ENCODE results near the gene LOXHD1.

Gene LOXHD1

GRCh38 chr18:46639386-46639785 is 17.6 kb downstream of the LOXHD1 start:
- H2AFZ ChIP-seq (ENCODE audit: insufficient read depth, low read length, poor library complexity), result no peak overlapping the region
- H3K27ac ChIP-seq (ENCODE audit: low read depth, low read length), result no peak overlapping the region
- no peak overlapping the region for H2BK5ac ChIP-seq (ENCODE audit: low read depth, low read length, poor library complexity)
- H3K4me2 ChIP-seq (ENCODE audit: low read length), result no peak overlapping the region
- H4K8ac ChIP-seq (ENCODE audit: low read depth, low read length), result no peak overlapping the region
- H3K23ac ChIP-seq (ENCODE audit: low read length), result peak overlapping the region; percentile 20
- H3K27me3 ChIP-seq (ENCODE audit: insufficient read depth, low read length), result no peaks in the 10 kb centered on the region
- no peak overlapping the region for H2AK5ac ChIP-seq (ENCODE audit: low read length)
- no peak overlapping the region for H2BK12ac ChIP-seq (ENCODE audit: low read length)
- H3K9me3 ChIP-seq (ENCODE audit: insufficient read depth, low read depth, low read length), result peaks cover 2% of the 10 kb centered on the region
- DNase-seq, result no peak
- H4K91ac ChIP-seq (ENCODE audit: low read depth, low read length), result no peak overlapping the region
- no peak overlapping the region for H3K4me3 ChIP-seq (ENCODE audit: low read depth, low read length)
- no peak overlapping the region for H3K4ac ChIP-seq (ENCODE audit: low read depth, low read length)
- H3K4me1 ChIP-seq (ENCODE audit: control insufficient read depth in 1 of 2, insufficient read depth in 2 of 2, low read length in 2 of 2), result no peaks in the 10 kb centered on the region
- WGBS (ENCODE audit: extremely low coverage, insufficient coverage, insufficient read length), result no CpG with 5 or more reads among the region's 6 CpGs
- no peaks in the 10 kb centered on the region for H3K79me1 ChIP-seq (ENCODE audit: low read length)
- no peak overlapping the region for H2BK120ac ChIP-seq (ENCODE audit: insufficient read depth, low read length, poor library complexity)
- no peak overlapping the region for H4K12ac ChIP-seq (ENCODE audit: low read depth, low read length)
- no peaks in the 10 kb centered on the region for H3K36me3 ChIP-seq (ENCODE audit: control insufficient read depth in 1 of 2, insufficient read depth in 2 of 2, low read length in 2 of 2)
- no peaks in the 10 kb centered on the region for H3K79me2 ChIP-seq (ENCODE audit: control insufficient read depth, insufficient read depth, low read length, poor library complexity)
- no peak overlapping the region for H3K18ac ChIP-seq (ENCODE audit: low read length)
- no peak overlapping the region for H3K14ac ChIP-seq (ENCODE audit: low read length)
- no peak overlapping the region for H3K9ac ChIP-seq (ENCODE audit: low read length)

- Histone ChIP-seq H3K18ac (ENCODE audit: low read length) (no peak overlapping the region), H3K4ac (ENCODE audit: low read depth, low read length) (no peak overlapping the region), H3K4me3 (ENCODE audit: low read depth, low read length) (no peak overlapping the region), H2AFZ (ENCODE audit: insufficient read depth, low read length, poor library complexity) (no peak overlapping the region), H3K23ac (ENCODE audit: low read length) (no peak overlapping the region), H3K4me1 (ENCODE audit: control insufficient read depth in 1 of 2, insufficient read depth in 2 of 2, low read length in 2 of 2) (no peaks in the 10 kb centered on the region), H2BK5ac (ENCODE audit: low read depth, low read length, poor library complexity) (no peak overlapping the region), H3K27me3 (ENCODE audit: insufficient read depth, low read length) (no peaks in the 10 kb centered on the region), H3K9me3 (ENCODE audit: insufficient read depth, low read depth, low read length) (peaks cover 7% of the 10 kb centered on the region), H3K27ac (ENCODE audit: low read depth, low read length) (no peak overlapping the region), H3K14ac (ENCODE audit: low read length) (no peak overlapping the region), H4K8ac (ENCODE audit: low read depth, low read length) (no peak overlapping the region), H3K9ac (ENCODE audit: low read length) (no peak overlapping the region), H3K36me3 (ENCODE audit: control insufficient read depth in 1 of 2, insufficient read depth in 2 of 2, low read length in 2 of 2) (no peaks in the 10 kb centered on the region), H3K4me2 (ENCODE audit: low read length) (no peak overlapping the region), H2BK120ac (ENCODE audit: insufficient read depth, low read length, poor library complexity) (no peak overlapping the region), H3K79me1 (ENCODE audit: low read length) (no peaks in the 10 kb centered on the region), H2AK5ac (ENCODE audit: low read length) (no peak overlapping the region), H3K79me2 (ENCODE audit: control insufficient read depth, insufficient read depth, low read length, poor library complexity) (no peaks in the 10 kb centered on the region), H4K91ac (ENCODE audit: low read depth, low read length) (no peak overlapping the region), H2BK12ac (ENCODE audit: low read length) (no peak overlapping the region), H4K12ac (ENCODE audit: low read depth, low read length) (no peak overlapping the region)
- no peak for DNase-seq
- no CpG with 5 or more reads among the region's 7 CpGs for WGBS (ENCODE audit: extremely low coverage, insufficient coverage, insufficient read length)
These were observed 20.9 kb downstream of the LOXHD1 start for GRCh38 chr18:46636040-46636630.

GRCh38 chr18:46632401-46633071 is 24.5 kb downstream of the LOXHD1 start:
- Histone ChIP-seq H3K4me2 (ENCODE audit: low read length) (no peak overlapping the region), H3K4me3 (ENCODE audit: low read depth, low read length) (peak overlapping the region; percentile 11), H3K27me3 (ENCODE audit: insufficient read depth, low read length) (no peaks in the 10 kb centered on the region), H3K14ac (ENCODE audit: low read length) (no peak overlapping the region), H2BK12ac (ENCODE audit: low read length) (no peak overlapping the region), H3K23ac (ENCODE audit: low read length) (no peak overlapping the region), H3K4me1 (ENCODE audit: control insufficient read depth in 1 of 2, insufficient read depth in 2 of 2, low read length in 2 of 2) (no peaks in the 10 kb centered on the region), H3K18ac (ENCODE audit: low read length) (no peak overlapping the region), H2BK5ac (ENCODE audit: low read depth, low read length, poor library complexity) (no peak overlapping the region), H3K79me1 (ENCODE audit: low read length) (no peaks in the 10 kb centered on the region), H2AK5ac (ENCODE audit: low read length) (no peak overlapping the region), H3K27ac (ENCODE audit: low read depth, low read length) (no peak overlapping the region), H3K9me3 (ENCODE audit: insufficient read depth, low read depth, low read length) (peaks cover 5% of the 10 kb centered on the region), H3K4ac (ENCODE audit: low read depth, low read length) (no peak overlapping the region), H4K8ac (ENCODE audit: low read depth, low read length) (no peak overlapping the region), H3K79me2 (ENCODE audit: control insufficient read depth, insufficient read depth, low read length, poor library complexity) (no peaks in the 10 kb centered on the region), H4K91ac (ENCODE audit: low read depth, low read length) (no peak overlapping the region), H4K12ac (ENCODE audit: low read depth, low read length) (no peak overlapping the region), H2AFZ (ENCODE audit: insufficient read depth, low read length, poor library complexity) (no peak overlapping the region), H3K36me3 (ENCODE audit: control insufficient read depth in 1 of 2, insufficient read depth in 2 of 2, low read length in 2 of 2) (no peaks in the 10 kb centered on the region), H2BK120ac (ENCODE audit: insufficient read depth, low read length, poor library complexity) (no peak overlapping the region), H3K9ac (ENCODE audit: low read length) (no peak overlapping the region)
- no CpG with 5 or more reads among the region's 8 CpGs for WGBS (ENCODE audit: extremely low coverage, insufficient coverage, insufficient read length)
- DNase-seq, result no peak

GRCh38 chr18:46630991-46631390 is 26.0 kb downstream of the LOXHD1 start:
- Histone ChIP-seq H3K4ac (ENCODE audit: low read depth, low read length) (no peak overlapping the region), H2AK5ac (ENCODE audit: low read length) (no peak overlapping the region), H2BK120ac (ENCODE audit: insufficient read depth, low read length, poor library complexity) (no peak overlapping the region), H2AFZ (ENCODE audit: insufficient read depth, low read length, poor library complexity) (no peak overlapping the region), H3K18ac (ENCODE audit: low read length) (no peak overlapping the region), H3K36me3 (ENCODE audit: control insufficient read depth in 1 of 2, insufficient read depth in 2 of 2, low read length in 2 of 2) (no peaks in the 10 kb centered on the region), H3K27me3 (ENCODE audit: insufficient read depth, low read length) (no peaks in the 10 kb centered on the region), H3K23ac (ENCODE audit: low read length) (no peak overlapping the region), H4K12ac (ENCODE audit: low read depth, low read length) (no peak overlapping the region), H3K4me3 (ENCODE audit: low read depth, low read length) (no peak overlapping the region), H3K79me2 (ENCODE audit: control insufficient read depth, insufficient read depth, low read length, poor library complexity) (no peaks in the 10 kb centered on the region), H4K91ac (ENCODE audit: low read depth, low read length) (no peak overlapping the region), H3K4me2 (ENCODE audit: low read length) (no peak overlapping the region), H2BK5ac (ENCODE audit: low read depth, low read length, poor library complexity) (no peak overlapping the region), H3K27ac (ENCODE audit: low read depth, low read length) (no peak overlapping the region), H3K9me3 (ENCODE audit: insufficient read depth, low read depth, low read length) (peaks cover 5% of the 10 kb centered on the region), H3K4me1 (ENCODE audit: control insufficient read depth in 1 of 2, insufficient read depth in 2 of 2, low read length in 2 of 2) (no peaks in the 10 kb centered on the region), H2BK12ac (ENCODE audit: low read length) (no peak overlapping the region), H4K8ac (ENCODE audit: low read depth, low read length) (no peak overlapping the region), H3K14ac (ENCODE audit: low read length) (no peak overlapping the region), H3K79me1 (ENCODE audit: low read length) (no peaks in the 10 kb centered on the region), H3K9ac (ENCODE audit: low read length) (no peak overlapping the region)
- no CpG with 5 or more reads among the region's 3 CpGs for WGBS (ENCODE audit: extremely low coverage, insufficient coverage, insufficient read length)
- DNase-seq, result no peak

Measured in trophoblast cell (in vitro differentiated cells and primary cell).